ENCODE data around the gene DPP9.

- TF ChIP-seq RARB (CRISPR knock-in tag; IDR thresholded peaks at IDR 0.05): no peak
- TF ChIP-seq, protein P1, sequence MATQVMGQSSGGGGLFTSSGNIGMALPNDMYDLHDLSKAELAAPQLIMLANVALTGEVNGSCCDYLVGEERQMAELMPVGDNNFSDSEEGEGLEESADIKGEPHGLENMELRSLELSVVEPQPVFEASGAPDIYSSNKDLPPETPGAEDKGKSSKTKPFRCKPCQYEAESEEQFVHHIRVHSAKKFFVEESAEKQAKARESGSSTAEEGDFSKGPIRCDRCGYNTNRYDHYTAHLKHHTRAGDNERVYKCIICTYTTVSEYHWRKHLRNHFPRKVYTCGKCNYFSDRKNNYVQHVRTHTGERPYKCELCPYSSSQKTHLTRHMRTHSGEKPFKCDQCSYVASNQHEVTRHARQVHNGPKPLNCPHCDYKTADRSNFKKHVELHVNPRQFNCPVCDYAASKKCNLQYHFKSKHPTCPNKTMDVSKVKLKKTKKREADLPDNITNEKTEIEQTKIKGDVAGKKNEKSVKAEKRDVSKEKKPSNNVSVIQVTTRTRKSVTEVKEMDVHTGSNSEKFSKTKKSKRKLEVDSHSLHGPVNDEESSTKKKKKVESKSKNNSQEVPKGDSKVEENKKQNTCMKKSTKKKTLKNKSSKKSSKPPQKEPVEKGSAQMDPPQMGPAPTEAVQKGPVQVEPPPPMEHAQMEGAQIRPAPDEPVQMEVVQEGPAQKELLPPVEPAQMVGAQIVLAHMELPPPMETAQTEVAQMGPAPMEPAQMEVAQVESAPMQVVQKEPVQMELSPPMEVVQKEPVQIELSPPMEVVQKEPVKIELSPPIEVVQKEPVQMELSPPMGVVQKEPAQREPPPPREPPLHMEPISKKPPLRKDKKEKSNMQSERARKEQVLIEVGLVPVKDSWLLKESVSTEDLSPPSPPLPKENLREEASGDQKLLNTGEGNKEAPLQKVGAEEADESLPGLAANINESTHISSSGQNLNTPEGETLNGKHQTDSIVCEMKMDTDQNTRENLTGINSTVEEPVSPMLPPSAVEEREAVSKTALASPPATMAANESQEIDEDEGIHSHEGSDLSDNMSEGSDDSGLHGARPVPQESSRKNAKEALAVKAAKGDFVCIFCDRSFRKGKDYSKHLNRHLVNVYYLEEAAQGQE (IDR thresholded peaks at IDR 0.05): no peak
- TF ChIP-seq, protein P2, sequence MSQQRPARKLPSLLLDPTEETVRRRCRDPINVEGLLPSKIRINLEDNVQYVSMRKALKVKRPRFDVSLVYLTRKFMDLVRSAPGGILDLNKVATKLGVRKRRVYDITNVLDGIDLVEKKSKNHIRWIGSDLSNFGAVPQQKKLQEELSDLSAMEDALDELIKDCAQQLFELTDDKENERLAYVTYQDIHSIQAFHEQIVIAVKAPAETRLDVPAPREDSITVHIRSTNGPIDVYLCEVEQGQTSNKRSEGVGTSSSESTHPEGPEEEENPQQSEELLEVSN (IDR thresholded peaks at IDR 0.05; ENCODE audit: borderline replicate concordance, low read depth): no peak
- no peak for TF ChIP-seq MYC (IDR thresholded peaks at IDR 0.05; ENCODE audit: borderline replicate concordance, low read length)
- TF ChIP-seq, protein P3, sequence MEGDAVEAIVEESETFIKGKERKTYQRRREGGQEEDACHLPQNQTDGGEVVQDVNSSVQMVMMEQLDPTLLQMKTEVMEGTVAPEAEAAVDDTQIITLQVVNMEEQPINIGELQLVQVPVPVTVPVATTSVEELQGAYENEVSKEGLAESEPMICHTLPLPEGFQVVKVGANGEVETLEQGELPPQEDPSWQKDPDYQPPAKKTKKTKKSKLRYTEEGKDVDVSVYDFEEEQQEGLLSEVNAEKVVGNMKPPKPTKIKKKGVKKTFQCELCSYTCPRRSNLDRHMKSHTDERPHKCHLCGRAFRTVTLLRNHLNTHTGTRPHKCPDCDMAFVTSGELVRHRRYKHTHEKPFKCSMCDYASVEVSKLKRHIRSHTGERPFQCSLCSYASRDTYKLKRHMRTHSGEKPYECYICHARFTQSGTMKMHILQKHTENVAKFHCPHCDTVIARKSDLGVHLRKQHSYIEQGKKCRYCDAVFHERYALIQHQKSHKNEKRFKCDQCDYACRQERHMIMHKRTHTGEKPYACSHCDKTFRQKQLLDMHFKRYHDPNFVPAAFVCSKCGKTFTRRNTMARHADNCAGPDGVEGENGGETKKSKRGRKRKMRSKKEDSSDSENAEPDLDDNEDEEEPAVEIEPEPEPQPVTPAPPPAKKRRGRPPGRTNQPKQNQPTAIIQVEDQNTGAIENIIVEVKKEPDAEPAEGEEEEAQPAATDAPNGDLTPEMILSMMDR (IDR thresholded peaks at IDR 0.05): no peak
- no peak for TF ChIP-seq ESRRA (IDR thresholded peaks at IDR 0.05; ENCODE audit: borderline replicate concordance, low read length)
- no peak for TF ChIP-seq NR3C1 (IDR thresholded peaks at IDR 0.05)
- TF ChIP-seq CBX8 (IDR thresholded peaks at IDR 0.05): no peak
- TF ChIP-seq RFX5 (IDR thresholded peaks at IDR 0.05): no peak
- no peak for TF ChIP-seq POLR2A (IDR thresholded peaks at IDR 0.05; ENCODE audit: low read length)
- TF ChIP-seq, protein P4, sequence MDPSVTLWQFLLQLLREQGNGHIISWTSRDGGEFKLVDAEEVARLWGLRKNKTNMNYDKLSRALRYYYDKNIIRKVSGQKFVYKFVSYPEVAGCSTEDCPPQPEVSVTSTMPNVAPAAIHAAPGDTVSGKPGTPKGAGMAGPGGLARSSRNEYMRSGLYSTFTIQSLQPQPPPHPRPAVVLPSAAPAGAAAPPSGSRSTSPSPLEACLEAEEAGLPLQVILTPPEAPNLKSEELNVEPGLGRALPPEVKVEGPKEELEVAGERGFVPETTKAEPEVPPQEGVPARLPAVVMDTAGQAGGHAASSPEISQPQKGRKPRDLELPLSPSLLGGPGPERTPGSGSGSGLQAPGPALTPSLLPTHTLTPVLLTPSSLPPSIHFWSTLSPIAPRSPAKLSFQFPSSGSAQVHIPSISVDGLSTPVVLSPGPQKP (IDR thresholded peaks at IDR 0.05; ENCODE audit: low read depth, low read length): no peak
- TF ChIP-seq RNF2 (IDR thresholded peaks at IDR 0.05; ENCODE audit: borderline replicate concordance, low read depth): no peak
- TF ChIP-seq CHD2 (IDR thresholded peaks at IDR 0.05; ENCODE audit: low read length, partially characterized antibody): no peak
- TF ChIP-seq BHLHE40 (IDR thresholded peaks at IDR 0.05; ENCODE audit: low read depth, low read length): no peak
Measured at GRCh38 chr19:4657262-4657661, 66.4 kb downstream of the DPP9 start.

All from A549 (cell line).